WTC11 (cell line): ENCODE measurements around the gene UTP14C.

Source experiments
- CBFB ChIP-seq: sonication (generic); formaldehyde crosslinking; IDR thresholded peaks from 2 replicates; pipeline ENCODE4 v1.8.1; 2022; ENCODE audit warnings: mild to moderate bottlenecking, low read depth, missing genetic modification reagents
- ETV6 ChIP-seq: sonication (generic); formaldehyde crosslinking; IDR thresholded peaks from 2 replicates; pipeline ENCODE4 v1.8.1; 2022; ENCODE audit warnings: mild to moderate bottlenecking, missing genetic modification reagents
- MXD4 ChIP-seq: fragments of 250-450 bp; sonication (Bioruptor Pico); IDR thresholded peaks from 2 replicates; pipeline ENCODE4 v1.8.0; 2021; ENCODE audit warnings: mild to moderate bottlenecking, moderate library complexity, borderline replicate concordance
- NFYB ChIP-seq: sonication (generic); formaldehyde crosslinking; conservative IDR thresholded peaks from 2 replicates; pipeline ENCODE4 v1.8.0; 2022; ENCODE audit warnings: low read depth, missing genetic modification reagents
- NR1H2 ChIP-seq: sonication (generic); formaldehyde crosslinking; IDR thresholded peaks from 2 replicates; pipeline ENCODE4 v1.9.0; 2021; ENCODE audit warnings: mild to moderate bottlenecking, moderate library complexity, missing genetic modification reagents
- SP1 ChIP-seq: sonication (generic); formaldehyde crosslinking; conservative IDR thresholded peaks from 2 replicates; pipeline ENCODE4 v1.8.1; 2022; ENCODE audit warnings: missing genetic modification reagents
- TCF7 ChIP-seq: sonication (generic); formaldehyde crosslinking; IDR thresholded peaks from 2 replicates; pipeline ENCODE4 v1.8.0; 2022; ENCODE audit warnings: mild to moderate bottlenecking, low read depth, missing genetic modification reagents, moderate library complexity
- ZNF396 ChIP-seq: fragments of 250-450 bp; sonication (Bioruptor Pico); IDR thresholded peaks from 2 replicates; pipeline ENCODE4 v1.8.0; 2021; ENCODE audit warnings: mild to moderate bottlenecking, moderate library complexity, borderline replicate concordance
- TF ChIP-seq, protein P1 (sequence below): fragments of 200-600 bp; IDR thresholded peaks from 2 replicates; pipeline ENCODE4 v1.8.0; 2022; ENCODE audit warnings: antibody characterized with exemption
- TF ChIP-seq, protein P2 (sequence below): sonication (generic); formaldehyde crosslinking; IDR thresholded peaks from 2 replicates; pipeline ENCODE4 v1.8.0; 2022; ENCODE audit warnings: mild to moderate bottlenecking, missing genetic modification reagents
- TF ChIP-seq, protein P3 (sequence below): sonication (generic); formaldehyde crosslinking; IDR thresholded peaks from 2 replicates; pipeline ENCODE4 v1.8.1; 2022; ENCODE audit warnings: low read depth, missing genetic modification reagents, borderline replicate concordance

DNA sequence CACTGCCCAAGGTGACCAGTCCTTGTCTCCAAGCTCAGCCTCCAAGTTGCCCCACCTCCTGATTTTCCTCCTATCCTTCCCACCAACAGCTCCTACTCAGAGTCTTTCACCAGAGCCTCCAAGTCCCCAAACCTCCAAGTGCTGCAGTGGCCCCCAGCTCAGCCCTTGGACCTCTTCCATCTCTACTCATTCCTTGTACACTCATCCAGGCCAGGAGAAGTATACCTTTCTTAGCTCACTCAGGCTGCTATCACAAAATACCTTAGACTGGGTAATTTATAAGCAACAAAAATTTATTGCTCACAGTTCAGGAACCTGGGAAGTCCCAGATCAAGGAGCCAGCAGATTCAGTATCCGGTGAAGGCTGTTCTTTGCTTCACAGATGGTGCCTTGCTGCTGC, 24.6 kb upstream of the UTP14C start:
- TF ChIP-seq, protein P1, sequence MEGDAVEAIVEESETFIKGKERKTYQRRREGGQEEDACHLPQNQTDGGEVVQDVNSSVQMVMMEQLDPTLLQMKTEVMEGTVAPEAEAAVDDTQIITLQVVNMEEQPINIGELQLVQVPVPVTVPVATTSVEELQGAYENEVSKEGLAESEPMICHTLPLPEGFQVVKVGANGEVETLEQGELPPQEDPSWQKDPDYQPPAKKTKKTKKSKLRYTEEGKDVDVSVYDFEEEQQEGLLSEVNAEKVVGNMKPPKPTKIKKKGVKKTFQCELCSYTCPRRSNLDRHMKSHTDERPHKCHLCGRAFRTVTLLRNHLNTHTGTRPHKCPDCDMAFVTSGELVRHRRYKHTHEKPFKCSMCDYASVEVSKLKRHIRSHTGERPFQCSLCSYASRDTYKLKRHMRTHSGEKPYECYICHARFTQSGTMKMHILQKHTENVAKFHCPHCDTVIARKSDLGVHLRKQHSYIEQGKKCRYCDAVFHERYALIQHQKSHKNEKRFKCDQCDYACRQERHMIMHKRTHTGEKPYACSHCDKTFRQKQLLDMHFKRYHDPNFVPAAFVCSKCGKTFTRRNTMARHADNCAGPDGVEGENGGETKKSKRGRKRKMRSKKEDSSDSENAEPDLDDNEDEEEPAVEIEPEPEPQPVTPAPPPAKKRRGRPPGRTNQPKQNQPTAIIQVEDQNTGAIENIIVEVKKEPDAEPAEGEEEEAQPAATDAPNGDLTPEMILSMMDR: no peak
- TF ChIP-seq NFYB (CRISPR knock-in tag): no peak
- no peak for TF ChIP-seq NR1H2
- no peak for TF ChIP-seq ETV6
- TF ChIP-seq, protein P2, sequence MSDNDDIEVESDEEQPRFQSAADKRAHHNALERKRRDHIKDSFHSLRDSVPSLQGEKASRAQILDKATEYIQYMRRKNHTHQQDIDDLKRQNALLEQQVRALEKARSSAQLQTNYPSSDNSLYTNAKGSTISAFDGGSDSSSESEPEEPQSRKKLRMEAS (CRISPR knock-in tag): no peak
- TF ChIP-seq SP1 (CRISPR knock-in tag): no peak
- TF ChIP-seq TCF7 (CRISPR knock-in tag): no peak
- TF ChIP-seq MXD4: no peak
- no peak for TF ChIP-seq ZNF396
- TF ChIP-seq, protein P3, sequence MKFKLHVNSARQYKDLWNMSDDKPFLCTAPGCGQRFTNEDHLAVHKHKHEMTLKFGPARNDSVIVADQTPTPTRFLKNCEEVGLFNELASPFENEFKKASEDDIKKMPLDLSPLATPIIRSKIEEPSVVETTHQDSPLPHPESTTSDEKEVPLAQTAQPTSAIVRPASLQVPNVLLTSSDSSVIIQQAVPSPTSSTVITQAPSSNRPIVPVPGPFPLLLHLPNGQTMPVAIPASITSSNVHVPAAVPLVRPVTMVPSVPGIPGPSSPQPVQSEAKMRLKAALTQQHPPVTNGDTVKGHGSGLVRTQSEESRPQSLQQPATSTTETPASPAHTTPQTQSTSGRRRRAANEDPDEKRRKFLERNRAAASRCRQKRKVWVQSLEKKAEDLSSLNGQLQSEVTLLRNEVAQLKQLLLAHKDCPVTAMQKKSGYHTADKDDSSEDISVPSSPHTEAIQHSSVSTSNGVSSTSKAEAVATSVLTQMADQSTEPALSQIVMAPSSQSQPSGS (CRISPR knock-in tag): no peak
- TF ChIP-seq CBFB (CRISPR knock-in tag): no peak
